Suprapubic skin (tissue), 3 donors: ENCODE data around the gene EP400.

Experiments
- CTCF ChIP-seq, 2 donors: fragments of 200-600 bp in 1 of 2; fragments of 450-650 bp in 1 of 2; sonication (generic) in 1 of 2; IDR thresholded peaks; one replicate each; pipeline ENCODE4 v1.5.1; 2016 to 2019; ENCODE audit warnings: antibody characterized with exemption in 2 of 2, mild to moderate bottlenecking in 1 of 2, moderate library complexity in 1 of 2
- EP300 ChIP-seq: sonication (generic); formaldehyde crosslinking; IDR thresholded peaks from one replicate; pipeline ENCODE4 v1.6.1; 2017; ENCODE audit warnings: antibody characterized with exemption
- POLR2A ChIP-seq, 2 donors: fragments of 450-650 bp; IDR thresholded peaks; one replicate each; pipeline ENCODE4 v1.6.1; 2017; ENCODE audit warnings: antibody characterized with exemption in 2 of 2, mild to moderate bottlenecking in 2 of 2, moderate library complexity in 2 of 2

- TF ChIP-seq POLR2A (IDR thresholded peaks at IDR 0.05) = no peak
- no peak for TF ChIP-seq CTCF (IDR thresholded peaks at IDR 0.05)
- TF ChIP-seq EP300 = no peak
These were observed 47.2 kb upstream of the EP400 start for GRCh38 chr12:131902332-131903241.
